NCI-H187 treated with DMSO at 0.1 percent for 48 hours (cell line): ENCODE measurements around the gene APOBEC3C.
"Not testable (repeated sequence)": the region's sequence is repeated elsewhere in the genome, so short reads cannot be mapped to it uniquely, and the experiment has no call there.

Experiments
- DNase-seq: peaks from one replicate; lab custom pipeline; 2025; lab: John Stamatoyannopoulos, UW

APOBEC3C gene

GRCh38 chr22:39020021-39020651 lies 6.1 kb downstream of the APOBEC3C start:
- DNase-seq, result not testable (repeated sequence)

GRCh38 chr22:39021552-39022250 lies 7.6 kb downstream of the APOBEC3C start:
- no peak for DNase-seq

DNA sequence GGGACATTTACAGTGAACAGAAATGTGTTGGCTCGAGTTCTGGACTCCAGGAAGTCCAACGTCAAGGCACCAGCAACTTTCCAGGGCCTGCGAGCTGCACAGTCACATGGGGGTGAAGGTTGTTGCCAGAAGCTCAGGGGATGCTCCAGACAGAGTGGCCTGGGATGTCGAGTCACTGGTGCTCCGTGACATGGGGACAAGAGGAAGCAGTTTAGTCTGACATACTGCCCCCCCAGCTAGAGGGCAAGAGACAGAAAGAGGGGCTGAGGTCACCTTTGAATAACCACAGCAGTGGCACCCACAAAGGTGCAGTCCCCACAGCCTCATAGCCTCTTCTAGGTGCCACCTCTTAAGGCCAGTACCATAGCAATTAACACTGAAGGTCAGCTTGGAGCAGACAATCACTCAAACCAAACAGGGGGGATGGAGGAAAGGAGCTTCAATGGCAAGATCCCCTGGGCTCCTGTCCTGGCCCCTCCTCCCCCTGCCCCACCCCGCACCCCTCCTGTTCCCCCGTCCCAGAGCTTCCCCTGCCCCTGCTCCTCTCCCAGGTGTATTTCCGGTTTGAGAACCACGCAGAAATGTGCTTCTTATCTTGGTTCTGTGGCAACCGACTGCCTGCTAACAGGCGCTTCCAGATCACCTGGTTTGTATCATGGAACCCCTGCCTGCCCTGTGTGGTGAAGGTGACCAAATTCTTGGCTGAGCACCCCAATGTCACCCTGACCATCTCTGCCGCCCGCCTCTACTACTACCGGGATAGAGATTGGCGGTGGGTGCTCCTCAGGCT lies 10.7 kb downstream of the APOBEC3C start:
- DNase-seq, result no peak

DNA sequence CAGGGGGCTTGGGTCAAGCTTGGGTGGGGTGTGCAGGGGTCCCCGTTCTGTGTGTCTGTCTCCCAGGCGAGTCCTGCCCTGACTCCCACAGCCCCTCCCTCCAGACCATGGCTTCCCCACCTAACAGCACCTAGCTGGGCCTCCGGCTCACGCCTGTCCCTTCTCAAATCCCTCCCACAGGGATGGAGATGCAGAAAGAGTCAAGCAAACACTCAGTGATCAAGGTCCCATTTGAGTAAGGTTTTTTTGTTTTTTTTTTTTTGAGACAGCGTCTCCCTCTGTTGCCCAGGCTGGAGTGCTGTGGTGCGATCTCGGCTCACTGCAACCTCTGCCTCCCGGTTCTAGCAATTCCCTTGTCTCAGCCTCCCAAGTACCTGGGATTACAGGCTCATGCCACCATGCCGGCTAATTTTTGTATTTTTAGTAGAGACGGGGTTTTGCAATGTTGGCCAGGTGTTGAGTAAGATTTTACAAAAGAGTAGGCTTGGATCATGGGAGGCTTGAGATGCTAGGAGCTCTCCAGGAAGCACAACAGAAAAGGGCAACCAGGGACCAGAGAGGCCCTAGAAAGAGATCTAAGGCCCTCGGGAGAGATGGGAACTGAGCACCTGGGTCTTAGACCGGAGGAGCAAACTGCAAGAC lies 12.6 kb downstream of the APOBEC3C start:
- no peak for DNase-seq

DNA sequence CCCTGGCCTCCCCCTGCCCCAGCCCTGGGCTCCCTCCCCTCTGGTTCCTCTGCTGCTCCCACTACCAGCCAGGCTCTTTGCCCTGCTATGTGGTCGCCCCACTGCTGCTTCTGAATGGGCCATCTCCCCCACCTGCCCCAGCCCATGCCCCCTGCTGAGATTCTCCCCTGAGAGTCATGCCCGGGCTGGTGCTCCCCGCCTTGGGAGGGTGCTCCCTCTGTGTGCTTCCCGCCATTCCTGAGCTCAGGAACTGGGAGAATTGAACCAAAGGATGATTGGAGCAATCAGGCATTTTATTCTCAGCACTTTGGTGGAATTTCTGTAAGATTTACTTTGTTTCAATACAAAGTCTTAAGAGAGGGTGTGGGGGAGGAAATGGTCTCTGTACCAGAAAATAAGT lies 13.7 kb downstream of the APOBEC3C start:
- DNase-seq, result no peak

DNA sequence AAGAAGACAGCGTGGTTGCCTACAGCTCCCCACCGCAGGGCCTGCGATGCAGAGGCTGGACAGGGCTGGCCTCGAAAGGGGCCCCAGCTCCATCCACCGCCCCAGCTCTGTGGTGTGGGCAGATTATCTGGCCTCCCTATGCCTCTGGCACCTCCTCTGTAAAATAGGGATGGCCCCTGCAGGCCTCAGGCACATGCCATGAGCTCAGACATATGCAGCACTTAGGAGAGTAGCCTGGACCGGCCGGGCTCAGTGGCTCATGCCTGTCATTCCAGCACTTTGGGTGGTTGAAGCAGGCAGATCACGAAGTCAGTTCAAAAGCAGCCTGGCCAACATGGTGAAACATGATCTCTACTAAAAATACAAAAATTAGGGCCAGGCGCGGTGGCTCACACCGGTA lies 14.2 kb downstream of the APOBEC3C start:
- no peak for DNase-seq

- DNase-seq, result no peak
Measured at GRCh38 chr22:39029227-39029626, 15.2 kb downstream of the APOBEC3C start.

DNA sequence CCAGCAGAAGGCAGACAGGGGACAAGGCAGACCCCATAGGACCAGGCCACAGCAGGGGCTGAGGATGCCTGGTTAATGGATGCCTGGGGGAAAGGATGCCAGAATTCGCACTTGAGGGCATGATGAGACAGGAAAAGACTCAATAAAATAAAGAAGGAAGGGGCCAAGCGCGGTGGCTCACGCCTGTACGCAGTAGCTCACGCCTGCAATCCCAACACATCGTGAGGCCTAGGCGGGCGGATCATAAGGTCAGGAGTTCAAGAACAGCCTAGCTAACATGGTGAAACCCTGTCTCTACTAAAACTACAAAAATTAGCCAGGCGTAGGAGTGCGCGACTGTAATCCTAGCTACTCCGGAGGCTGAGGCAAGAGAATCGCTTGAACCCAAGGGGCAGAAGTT lies 16.6 kb downstream of the APOBEC3C start:
- no peak for DNase-seq

- not testable (repeated sequence) for DNase-seq
Measured at GRCh38 chr22:39031434-39032295, 17.6 kb downstream of the APOBEC3C start.

GRCh38 chr22:39037071-39037470 lies 23.0 kb downstream of the APOBEC3C start:
- DNase-seq, result not testable (repeated sequence)

DNA sequence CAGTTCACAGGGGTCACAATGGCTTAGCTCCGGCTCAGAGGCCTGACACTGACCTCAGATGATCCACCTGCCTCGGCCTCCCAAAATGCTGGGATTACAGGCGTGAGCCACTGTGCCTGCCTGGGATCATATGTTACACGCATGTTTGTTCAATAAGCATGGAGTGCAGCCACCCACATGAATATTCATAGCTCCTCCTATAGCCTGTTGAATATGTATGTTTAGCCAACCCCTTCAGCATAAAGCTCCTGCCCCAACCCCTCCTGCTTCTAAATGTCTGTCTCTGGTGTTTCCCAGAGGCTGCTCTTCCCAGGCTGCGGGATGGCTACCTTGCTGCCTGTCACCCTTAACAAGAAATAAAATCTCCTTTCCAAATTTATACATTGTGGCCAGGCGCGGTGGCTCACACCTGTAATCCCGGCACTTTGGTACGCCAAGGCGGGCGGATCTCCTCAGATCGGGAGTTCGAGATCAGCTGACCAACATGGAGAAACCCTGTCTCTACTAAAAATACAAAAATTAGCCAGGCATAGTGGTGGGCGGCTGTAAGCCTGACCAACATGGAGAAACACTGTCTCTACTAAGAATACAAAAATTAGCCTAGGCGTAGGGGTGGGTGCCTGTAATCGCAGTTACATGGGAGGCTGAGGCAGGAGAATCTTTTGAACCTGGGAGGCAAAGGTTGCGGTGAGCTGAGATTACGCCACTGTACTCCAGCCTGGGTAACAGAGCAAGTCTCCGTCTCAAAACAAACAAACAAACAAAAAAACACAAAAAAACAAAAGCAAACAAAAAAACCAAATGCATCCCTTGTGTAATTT lies 25.5 kb downstream of the APOBEC3C start:
- no peak for DNase-seq

- DNase-seq, result not testable (repeated sequence)
Measured at GRCh38 chr22:39040155-39040537, 26.1 kb downstream of the APOBEC3C start.

DNA sequence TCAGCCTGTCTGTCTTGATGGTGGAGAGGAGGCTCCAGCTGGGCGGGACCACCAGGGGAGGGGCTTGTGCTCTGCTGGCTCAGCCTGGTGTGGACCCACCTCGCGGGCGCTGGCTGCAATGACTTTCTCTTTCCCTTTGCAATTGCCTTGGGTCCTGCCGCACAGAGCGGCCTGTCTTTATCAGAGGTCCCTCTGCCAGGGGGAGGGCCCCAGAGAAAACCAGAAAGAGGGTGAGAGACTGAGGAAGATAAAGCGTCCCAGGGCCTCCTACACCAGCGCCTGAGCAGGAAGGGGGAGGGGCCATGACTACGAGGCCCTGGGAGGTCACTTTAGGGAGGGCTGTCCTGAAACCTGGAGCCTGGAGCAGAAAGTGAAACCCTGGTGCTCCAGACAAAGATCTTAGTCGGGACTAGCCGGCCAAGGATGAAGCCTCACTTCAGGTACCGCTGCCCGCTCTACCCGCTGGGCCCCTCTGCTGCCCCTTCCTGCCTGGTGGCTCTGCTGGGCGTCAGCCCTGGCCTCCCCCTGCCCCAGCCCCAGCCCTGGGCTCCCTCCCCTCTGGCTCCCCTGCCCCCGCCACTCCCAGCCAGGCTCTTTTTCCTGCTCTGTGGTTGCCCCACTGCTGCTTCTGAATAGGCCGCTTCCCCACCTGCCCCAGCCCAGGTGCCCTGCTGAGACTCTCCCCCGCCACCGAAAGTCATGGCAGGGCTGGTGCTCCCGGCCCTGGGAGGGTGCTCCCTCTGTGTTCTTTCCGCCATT lies 26.7 kb downstream of the APOBEC3C start, which contains the start of gene APOBEC3F:
TSS of gene APOBEC3F (plus strand) at position 327 of the 759 bp plus-strand sequence. CDS start at position 424, 97 bp downstream.
- DNase-seq, result not testable (repeated sequence)

- DNase-seq, result no peak
Measured at GRCh38 chr22:39041908-39042307, 27.9 kb downstream of the APOBEC3C start.

DNA sequence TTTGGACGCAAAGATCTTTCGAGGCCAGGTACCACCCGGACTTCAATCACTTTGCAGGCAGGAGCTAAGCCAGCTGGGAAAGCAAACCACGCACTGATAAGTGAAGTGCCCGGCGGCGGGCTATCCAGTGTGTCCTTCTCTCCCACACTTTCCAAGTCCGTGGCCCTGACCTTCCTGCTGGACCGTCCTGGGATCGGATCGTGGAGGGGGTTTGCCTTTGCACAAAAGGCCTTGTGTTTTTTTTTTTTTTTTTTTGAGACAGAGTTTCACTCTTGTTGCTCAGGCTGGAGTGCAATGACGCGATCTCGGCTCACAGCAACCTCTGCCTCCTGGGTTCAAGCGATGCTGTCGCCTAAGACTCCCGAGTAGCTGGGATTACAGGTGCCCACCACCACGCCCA lies 29.0 kb downstream of the APOBEC3C start:
- DNase-seq, result not testable (repeated sequence)

DNA sequence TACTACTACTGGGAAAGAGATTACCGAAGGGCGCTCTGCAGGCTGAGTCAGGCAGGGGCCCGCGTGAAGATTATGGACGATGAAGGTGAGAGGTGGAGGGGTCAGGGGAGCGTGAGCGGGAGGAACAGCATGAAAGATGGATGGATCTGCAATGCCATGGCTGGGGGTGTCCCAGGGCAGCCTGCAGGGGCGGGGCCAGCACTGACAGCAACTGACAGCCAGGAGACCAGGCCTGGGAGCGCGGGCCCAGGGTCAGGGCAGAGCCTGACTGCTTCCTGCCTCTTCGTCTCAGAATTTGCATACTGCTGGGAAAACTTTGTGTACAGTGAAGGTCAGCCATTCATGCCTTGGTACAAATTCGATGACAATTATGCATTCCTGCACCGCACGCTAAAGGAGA lies 31.1 kb downstream of the APOBEC3C start:
- not testable (repeated sequence) for DNase-seq

DNA sequence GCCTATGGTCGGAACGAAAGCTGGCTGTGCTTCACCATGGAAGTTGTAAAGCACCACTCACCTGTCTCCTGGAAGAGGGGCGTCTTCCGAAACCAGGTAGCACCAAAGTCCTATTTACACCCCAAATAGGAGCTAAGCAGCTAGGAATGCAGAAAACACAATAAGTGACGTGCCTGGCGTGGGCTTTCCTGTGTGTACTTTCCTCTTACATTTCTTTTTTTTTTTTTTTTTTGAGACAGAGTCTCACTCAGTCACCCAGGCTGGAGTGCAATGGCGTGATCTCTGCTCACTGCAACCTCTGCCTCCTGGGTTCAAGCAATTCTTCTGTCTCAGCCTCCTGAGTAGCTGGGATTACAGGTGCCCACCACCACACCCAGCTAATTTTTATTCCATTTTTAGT lies 35.4 kb downstream of the APOBEC3C start:
- DNase-seq, result not testable (repeated sequence)

- not testable (repeated sequence) for DNase-seq
Measured at GRCh38 chr22:39051844-39052495, 37.9 kb downstream of the APOBEC3C start.

GRCh38 chr22:39055658-39056057 lies 41.6 kb downstream of the APOBEC3C start:
- no peak for DNase-seq
